ENCODE data around the gene ENPP6. TPM values are rescaled to one million over a fixed set of nuclear protein-coding genes. Genes with fewer than 3 reads are reported as not detected.

ENPP6 gene
- polyA plus RNA-seq, 2 of the 4 experiments (the other 2 are of a cell fraction), result not detected

DNA sequence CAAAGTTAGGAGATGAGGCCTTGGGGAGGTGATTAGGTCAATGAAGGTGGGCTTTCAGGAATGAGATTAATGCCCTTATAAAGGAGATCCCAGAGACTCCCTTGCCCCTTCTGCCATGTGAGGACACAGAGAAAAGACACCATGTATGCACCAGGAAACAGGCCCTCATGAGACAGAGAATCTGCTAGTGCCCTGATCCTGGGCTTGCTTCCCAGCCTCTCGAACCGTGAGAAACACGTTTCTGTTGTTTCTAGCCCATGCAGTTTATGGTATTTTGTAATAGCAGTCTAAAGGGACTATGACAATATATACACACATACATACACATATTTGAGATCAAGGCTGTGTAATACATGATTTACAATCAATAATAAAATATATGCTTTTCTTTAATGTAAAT, 41.4 kb upstream of the ENPP6 start:
- ChIA-PET POLR2A (no interaction called here), CTCF (no interaction called here)
- H3K9me3 ChIP-seq, result no peaks in the 10 kb centered on the region
- no peak for TF ChIP-seq JUNB (IDR thresholded peaks at IDR 0.05)
- no peak for TF ChIP-seq HOXA7 (CRISPR knock-in tag; IDR thresholded peaks at IDR 0.05)
- no peak for TF ChIP-seq RARB (CRISPR knock-in tag; IDR thresholded peaks at IDR 0.05)
- TF ChIP-seq HMGXB4 (CRISPR knock-in tag; IDR thresholded peaks at IDR 0.05; ENCODE audit: borderline replicate concordance), result no peak
- DNase-seq (ENCODE audit: low read depth in 1 of 2, low spot score in 1 of 2), result no peak
- H3K27ac ChIP-seq, result no peak overlapping the region
- no peak overlapping the region for H3K4me2 ChIP-seq
- no peak for ATAC-seq
- H3K4me1 ChIP-seq, result no peaks in the 10 kb centered on the region
- H3K4me3 ChIP-seq, result no peak overlapping the region
- no peak for FAIRE-seq
- 31% methylated on average over 3 of the region's 3 CpGs for WGBS (ENCODE audit: missing lambda C conversion rate)

DNA sequence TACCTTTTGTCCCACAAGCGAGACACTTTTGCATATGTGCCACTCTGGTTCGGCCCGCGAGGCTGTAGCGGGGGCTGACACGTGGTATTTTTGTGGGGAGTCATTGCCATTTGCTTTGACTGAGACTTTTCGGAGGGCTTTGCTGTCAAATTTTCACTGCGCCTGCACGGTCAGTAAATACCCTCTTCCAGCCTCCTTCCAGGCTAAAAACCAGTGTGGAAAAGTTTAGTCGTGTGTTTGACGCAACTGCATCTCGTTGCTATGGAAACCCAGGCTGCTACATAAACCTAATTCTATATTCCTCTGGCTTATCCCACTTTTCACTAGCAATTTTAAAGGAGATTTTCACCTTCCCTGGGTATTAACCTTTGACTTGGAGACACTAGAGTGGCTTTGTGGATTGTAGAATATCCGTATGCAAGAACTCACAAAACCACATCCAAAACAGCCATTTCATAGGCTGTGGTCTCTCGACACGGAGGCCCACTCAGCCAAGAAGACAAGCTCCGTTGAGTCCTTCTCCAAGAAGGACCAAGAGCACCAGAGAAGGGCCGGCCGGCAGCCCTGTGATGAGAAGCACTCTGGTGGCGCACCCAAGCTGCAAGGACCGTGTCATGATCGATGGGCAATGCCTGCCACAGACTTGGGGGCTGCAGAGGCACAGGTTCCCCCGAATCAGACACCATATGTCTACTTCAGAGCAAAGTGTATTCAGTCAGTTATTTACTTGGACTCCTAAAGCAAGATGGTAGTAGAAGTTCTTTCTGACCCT, 38.4 kb upstream of the ENPP6 start:
- ChIA-PET CTCF (interaction anchor here (2.2 kb wide), 1 partner anchor 8 kb away, joined by 13 read pairs; no protein-coding TSS in a partner anchor), POLR2A (no interaction called here)
- ATAC-seq (no peak), DNase-seq (ENCODE audit: low read depth in 1 of 2, low spot score in 1 of 2) (no peak), FAIRE-seq (no peak)
- Histone ChIP-seq H3K4me2 (no peak overlapping the region), H3K27ac (no peak overlapping the region), H3K9me3 (no peaks in the 10 kb centered on the region), H3K4me1 (no peaks in the 10 kb centered on the region), H3K4me3 (no peak overlapping the region)
- WGBS (ENCODE audit: missing lambda C conversion rate), result 70% methylated on average over 20 of the region's 22 CpGs
- TF ChIP-seq HOXA7 (CRISPR knock-in tag; IDR thresholded peaks at IDR 0.05) (no peak), JUN (IDR thresholded peaks at IDR 0.05) (no peak), RAD21 (conservative IDR thresholded peaks at IDR 0.05 in 1 of 2, IDR thresholded peaks at IDR 0.05 in 1 of 2) (no peak), ZFP36 (IDR thresholded peaks at IDR 0.05; ENCODE audit: borderline replicate concordance, partially characterized antibody) (no peak), MAFK (IDR thresholded peaks at IDR 0.05; ENCODE audit: partially characterized antibody) (no peak), HMGXB4 (CRISPR knock-in tag; IDR thresholded peaks at IDR 0.05; ENCODE audit: borderline replicate concordance) (no peak), NPAS2 (CRISPR knock-in tag; IDR thresholded peaks at IDR 0.05; ENCODE audit: borderline replicate concordance) (no peak), RNF2 (IDR thresholded peaks at IDR 0.05; ENCODE audit: borderline replicate concordance, low read depth) (no peak), RFX5 (IDR thresholded peaks at IDR 0.05) (no peak), EP300 (IDR thresholded peaks at IDR 0.05) (no peak), CBX2 (IDR thresholded peaks at IDR 0.05; ENCODE audit: borderline replicate concordance, low read depth) (no peak), MYC (IDR thresholded peaks at IDR 0.05; ENCODE audit: borderline replicate concordance, low read length) (no peak), FOXS1 (CRISPR knock-in tag; IDR thresholded peaks at IDR 0.05) (no peak), REST (IDR thresholded peaks at IDR 0.05) (no peak), EHMT2 (IDR thresholded peaks at IDR 0.05; ENCODE audit: low read depth) (no peak), POLR2AphosphoS2 (conservative IDR thresholded peaks at IDR 0.05; ENCODE audit: low read length) (no peak)
- TF ChIP-seq, protein P1, sequence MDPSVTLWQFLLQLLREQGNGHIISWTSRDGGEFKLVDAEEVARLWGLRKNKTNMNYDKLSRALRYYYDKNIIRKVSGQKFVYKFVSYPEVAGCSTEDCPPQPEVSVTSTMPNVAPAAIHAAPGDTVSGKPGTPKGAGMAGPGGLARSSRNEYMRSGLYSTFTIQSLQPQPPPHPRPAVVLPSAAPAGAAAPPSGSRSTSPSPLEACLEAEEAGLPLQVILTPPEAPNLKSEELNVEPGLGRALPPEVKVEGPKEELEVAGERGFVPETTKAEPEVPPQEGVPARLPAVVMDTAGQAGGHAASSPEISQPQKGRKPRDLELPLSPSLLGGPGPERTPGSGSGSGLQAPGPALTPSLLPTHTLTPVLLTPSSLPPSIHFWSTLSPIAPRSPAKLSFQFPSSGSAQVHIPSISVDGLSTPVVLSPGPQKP (IDR thresholded peaks at IDR 0.05; ENCODE audit: low read depth, low read length), result no peak
